ACHN (cell line): ENCODE measurements around the gene LGI4.
"Not testable (repeated sequence)": the region's sequence is repeated elsewhere in the genome, so short reads cannot be mapped to it uniquely, and the experiment has no call there.

Source experiments
- DNase-seq: peaks from one replicate; pipeline ENCODE4 v3.0.0-alpha.2; 2015
- in situ Hi-C: cut with HindIII; loops from 2 replicates; pipeline ENCODE4 v1.10.0; 2017; ENCODE audit warnings: low sequenced_read_pairs, low pct_ligation_motif_present, low pct_unique_long_range_greater_than_20kb

LGI4 gene

GRCh38 chr19:35144259-35144599 is 9.4 kb upstream of the LGI4 start:
- in situ Hi-C loops, result no loop called here
- no peak for DNase-seq

GRCh38 chr19:35143818-35144217 is 9.0 kb upstream of the LGI4 start:
- no peak for DNase-seq
- in situ Hi-C loops, result no loop called here

GRCh38 chr19:35143231-35143715 is 8.4 kb upstream of the LGI4 start, which contains the start of gene FXYD7:
Gene FXYD7, plus strand, starts transcription at chr19:35143255. Its CDS starts 79 bp downstream, at chr19:35143334.
- in situ Hi-C loops, result no loop called here
- DNase-seq, result no peak

- in situ Hi-C loops, result no loop called here
- DNase-seq, result peak; percentile 59
These were observed 7.9 kb upstream of the LGI4 start for GRCh38 chr19:35142606-35143230.

- DNase-seq, result peak; percentile 9
- in situ Hi-C loops, result no loop called here
These were observed 7.2 kb upstream of the LGI4 start for GRCh38 chr19:35141837-35142605.

GRCh38 chr19:35140962-35141836 is 6.3 kb upstream of the LGI4 start:
- peak; percentile 86 for DNase-seq
- in situ Hi-C loops, result no loop called here

- in situ Hi-C loops, result no loop called here
- DNase-seq, result no peak
These were observed 5.5 kb upstream of the LGI4 start for GRCh38 chr19:35140207-35140961.

- in situ Hi-C loops, result no loop called here
- no peak for DNase-seq
These were observed 3.5 kb upstream of the LGI4 start, which contains the start of gene FXYD1 for GRCh38 chr19:35138305-35138892. Gene FXYD1, plus strand, starts transcription at chr19:35138824. Its CDS starts 1,256 bp downstream, at chr19:35140080.

- in situ Hi-C loops, result no loop called here
These were observed 2.3 kb upstream of the LGI4 start for GRCh38 chr19:35136977-35137702.

GRCh38 chr19:35136231-35136630 is 1.4 kb upstream of the LGI4 start:
- no peak for DNase-seq

More at GRCh38 chr19:35136977-35137702, 2.3 kb upstream of the LGI4 start:
- DNase-seq, result no peak

GRCh38 chr19:35135389-35135909 is 590 bp upstream of the LGI4 start:
- peak; percentile 56 for DNase-seq
- in situ Hi-C loops, result no loop called here

More at GRCh38 chr19:35136231-35136630, 1.4 kb upstream of the LGI4 start:
- in situ Hi-C loops, result no loop called here

- no peak for DNase-seq
- in situ Hi-C loops, result no loop called here
These were observed 1.0 kb downstream of the LGI4 start for GRCh38 chr19:35133826-35134225.

GRCh38 chr19:35132254-35132653 is 2.6 kb downstream of the LGI4 start:
- no peak for DNase-seq
- in situ Hi-C loops, result no loop called here

GRCh38 chr19:35130761-35131720 is 3.8 kb downstream of the LGI4 start:
- no peak for DNase-seq
- in situ Hi-C loops, result no loop called here

GRCh38 chr19:35129724-35130274 is 5.1 kb downstream of the LGI4 start:
- DNase-seq, in situ Hi-C loops: not testable (repeated sequence)
